Osteoblast (primary cell): ENCODE data around the gene UBN1. TPM values are rescaled to one million over a fixed set of nuclear protein-coding genes. Genes with fewer than 3 reads are reported as not detected.
A peak's percentile ranks its signal among the peaks of the same experiment; 100 is the strongest.

Experiments used
- DNase-seq: peaks from one replicate; pipeline ENCODE4 v3.0.0; 2011; ENCODE audit warnings: low spot score, mixed read lengths; ENCODE audit not compliant: insufficient read length; ENCODE audit errors: missing footprints
- H2AFZ ChIP-seq: 2 replicates; pipeline ENCODE4 v1.6.0; 2011; ENCODE audit warnings: mild to moderate bottlenecking, low read length
- H3K27ac ChIP-seq: 2 replicates; pipeline ENCODE4 v1.5.1; 2011; ENCODE audit warnings: mild to moderate bottlenecking, low read depth, low read length, moderate library complexity
- H3K27me3 ChIP-seq: 2 replicates; pipeline ENCODE4 v1.6.0; 2012; ENCODE audit warnings: mild to moderate bottlenecking, control low read depth, inconsistent platforms, low read length, moderate library complexity; ENCODE audit not compliant: insufficient read depth
- H3K36me3 ChIP-seq: 2 replicates; pipeline ENCODE4 v1.5.1; 2011; ENCODE audit warnings: mild to moderate bottlenecking, low read length, control low read depth, moderate library complexity; ENCODE audit not compliant: insufficient read depth
- H3K4me1 ChIP-seq: 2 replicates; pipeline ENCODE4 v1.5.1; 2011; ENCODE audit warnings: mild to moderate bottlenecking, low read length, control low read depth, moderate library complexity; ENCODE audit not compliant: insufficient read depth
- H3K4me2 ChIP-seq: 2 replicates; pipeline ENCODE4 v1.6.0; 2011; ENCODE audit warnings: mild to moderate bottlenecking, low read length; ENCODE audit not compliant: insufficient read depth
- H3K4me3 ChIP-seq: fragments of 200-600 bp; sonication (generic); 3 replicates; pipeline ENCODE4 v1.5.1; 2012; ENCODE audit warnings: mild to moderate bottlenecking, low read length, inconsistent platforms; ENCODE audit not compliant: insufficient read depth
- H3K79me2 ChIP-seq: 2 replicates; pipeline ENCODE4 v1.6.0; 2012; ENCODE audit warnings: mild to moderate bottlenecking, low read length, control low read depth, inconsistent platforms; ENCODE audit not compliant: insufficient read depth
- H3K9me3 ChIP-seq: 2 replicates; pipeline ENCODE4 v1.5.1; 2011; ENCODE audit warnings: low read depth, low read length, control low read depth
- H4K20me1 ChIP-seq: 2 replicates; pipeline ENCODE4 v1.6.0; 2012; ENCODE audit warnings: mild to moderate bottlenecking, low read length, control low read depth; ENCODE audit not compliant: insufficient read depth
- CTCF ChIP-seq: IDR thresholded peaks from 2 replicates; pipeline ENCODE4 v1.5.1; 2011; ENCODE audit warnings: mild to moderate bottlenecking, low read depth, low read length, moderate library complexity; ENCODE audit errors: extremely low read depth
- total RNA-seq: library from RNA; depleted of rRNA; stranded (reverse); fragments of >200 nt; gene quantifications from 2 replicates; pipeline ENCODE4 v1.2.3, GENCODE V29; 2012

The UBN1 gene
- total RNA-seq, 1 donor = 38.4 TPM

GRCh38 chr16:4859190-4859899, 12.1 kb downstream of the UBN1 start:
- H3K27me3 ChIP-seq = no peaks in the 10 kb centered on the region
- H3K27ac ChIP-seq = no peak overlapping the region
- no peak for DNase-seq
- H2AFZ ChIP-seq = no peak overlapping the region
- peaks cover 61% of the 10 kb centered on the region for H3K36me3 ChIP-seq
- no peaks in the 10 kb centered on the region for H3K4me1 ChIP-seq
- no peak overlapping the region for H3K4me2 ChIP-seq
- no peak for TF ChIP-seq CTCF
- H3K79me2 ChIP-seq = peaks cover 93% of the 10 kb centered on the region
- peaks cover 37% of the 10 kb centered on the region for H4K20me1 ChIP-seq
- no peaks in the 10 kb centered on the region for H3K9me3 ChIP-seq
- no peak overlapping the region for H3K4me3 ChIP-seq

- H4K20me1 ChIP-seq = peaks cover 39% of the 10 kb centered on the region
- no peak overlapping the region for H2AFZ ChIP-seq
- peaks cover 60% of the 10 kb centered on the region for H3K36me3 ChIP-seq
- H3K4me1 ChIP-seq = no peaks in the 10 kb centered on the region
- no peaks in the 10 kb centered on the region for H3K9me3 ChIP-seq
- no peak overlapping the region for H3K27ac ChIP-seq
- H3K79me2 ChIP-seq = peaks cover 93% of the 10 kb centered on the region
- no peaks in the 10 kb centered on the region for H3K27me3 ChIP-seq
- TF ChIP-seq CTCF = no peak
- peak; percentile 83 for DNase-seq
- no peak overlapping the region for H3K4me2 ChIP-seq
- H3K4me3 ChIP-seq = no peak overlapping the region
Observed at GRCh38 chr16:4859900-4860255, 12.6 kb downstream of the UBN1 start.

- H3K36me3 ChIP-seq = peaks cover 54% of the 10 kb centered on the region
- DNase-seq = no peak
- H3K27me3 ChIP-seq = no peaks in the 10 kb centered on the region
- H2AFZ ChIP-seq = no peak overlapping the region
- peaks cover 33% of the 10 kb centered on the region for H4K20me1 ChIP-seq
- no peaks in the 10 kb centered on the region for H3K4me1 ChIP-seq
- no peak for TF ChIP-seq CTCF
- no peaks in the 10 kb centered on the region for H3K9me3 ChIP-seq
- no peak overlapping the region for H3K27ac ChIP-seq
- H3K4me2 ChIP-seq = no peak overlapping the region
- H3K79me2 ChIP-seq = peaks cover 90% of the 10 kb centered on the region
- no peak overlapping the region for H3K4me3 ChIP-seq
Observed at GRCh38 chr16:4860727-4861342, 13.6 kb downstream of the UBN1 start.

GRCh38 chr16:4862639-4863038, 15.4 kb downstream of the UBN1 start:
- DNase-seq = no peak
- Histone ChIP-seq H3K27ac (no peak overlapping the region), H3K4me3 (no peak overlapping the region), H2AFZ (no peak overlapping the region), H3K36me3 (peaks cover 46% of the 10 kb centered on the region), H3K4me2 (no peak overlapping the region), H4K20me1 (peaks cover 47% of the 10 kb centered on the region), H3K4me1 (no peaks in the 10 kb centered on the region), H3K27me3 (no peaks in the 10 kb centered on the region), H3K79me2 (peaks cover 93% of the 10 kb centered on the region), H3K9me3 (no peaks in the 10 kb centered on the region)
- no peak for TF ChIP-seq CTCF
